Suprapubic skin (tissue), 4 donors: ENCODE data around the gene GPRC6A.

Experiments
- EP300 ChIP-seq: sonication (generic); formaldehyde crosslinking; IDR thresholded peaks from one replicate; pipeline ENCODE4 v1.6.1; 2017; ENCODE audit warnings: antibody characterized with exemption
- POLR2A ChIP-seq, 2 donors: fragments of 450-650 bp; IDR thresholded peaks; one replicate each; pipeline ENCODE4 v1.6.1; 2017; ENCODE audit warnings: antibody characterized with exemption in 2 of 2, mild to moderate bottlenecking in 2 of 2, moderate library complexity in 2 of 2
- POLR2AphosphoS5 ChIP-seq, 3 donors: sonication (generic); formaldehyde crosslinking; IDR thresholded peaks; one replicate each; pipeline ENCODE4 v1.6.1; 2017; ENCODE audit warnings: antibody characterized with exemption in 3 of 3
- TF ChIP-seq, protein P1 (sequence below), 2 donors: fragments of 200-600 bp in 1 of 2; fragments of 450-650 bp in 1 of 2; sonication (generic) in 1 of 2; IDR thresholded peaks; one replicate each; pipeline ENCODE4 v1.5.1; 2016 to 2019; ENCODE audit warnings: antibody characterized with exemption in 2 of 2, mild to moderate bottlenecking in 1 of 2, moderate library complexity in 1 of 2

- TF ChIP-seq, protein P1, sequence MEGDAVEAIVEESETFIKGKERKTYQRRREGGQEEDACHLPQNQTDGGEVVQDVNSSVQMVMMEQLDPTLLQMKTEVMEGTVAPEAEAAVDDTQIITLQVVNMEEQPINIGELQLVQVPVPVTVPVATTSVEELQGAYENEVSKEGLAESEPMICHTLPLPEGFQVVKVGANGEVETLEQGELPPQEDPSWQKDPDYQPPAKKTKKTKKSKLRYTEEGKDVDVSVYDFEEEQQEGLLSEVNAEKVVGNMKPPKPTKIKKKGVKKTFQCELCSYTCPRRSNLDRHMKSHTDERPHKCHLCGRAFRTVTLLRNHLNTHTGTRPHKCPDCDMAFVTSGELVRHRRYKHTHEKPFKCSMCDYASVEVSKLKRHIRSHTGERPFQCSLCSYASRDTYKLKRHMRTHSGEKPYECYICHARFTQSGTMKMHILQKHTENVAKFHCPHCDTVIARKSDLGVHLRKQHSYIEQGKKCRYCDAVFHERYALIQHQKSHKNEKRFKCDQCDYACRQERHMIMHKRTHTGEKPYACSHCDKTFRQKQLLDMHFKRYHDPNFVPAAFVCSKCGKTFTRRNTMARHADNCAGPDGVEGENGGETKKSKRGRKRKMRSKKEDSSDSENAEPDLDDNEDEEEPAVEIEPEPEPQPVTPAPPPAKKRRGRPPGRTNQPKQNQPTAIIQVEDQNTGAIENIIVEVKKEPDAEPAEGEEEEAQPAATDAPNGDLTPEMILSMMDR (IDR thresholded peaks at IDR 0.05) = no peak
- no peak for TF ChIP-seq POLR2A (IDR thresholded peaks at IDR 0.05)
- no peak for TF ChIP-seq POLR2AphosphoS5 (IDR thresholded peaks at IDR 0.05)
- no peak for TF ChIP-seq EP300
These were observed 31.3 kb downstream of the GPRC6A start for GRCh38 chr6:116797585-116797984.
